ENCODE data around the gene ANKRD40CL. TPM values are rescaled to one million over a fixed set of nuclear protein-coding genes. Genes with fewer than 3 reads are reported as not detected.

The ANKRD40CL gene
- total and polyA plus RNA-seq, 2 experiments from 2014 or later: not detected

GRCh38 chr17:50779747-50780353 is 12.5 kb upstream of the ANKRD40CL start:
- H3K4me1 ChIP-seq (ENCODE audit: insufficient read depth): no peaks in the 10 kb centered on the region
- DNase-seq: no peak
- no peak overlapping the region for H3K4me3 ChIP-seq
- H3K27me3 ChIP-seq (replicated peaks; ENCODE audit: insufficient read depth): no peaks in the 10 kb centered on the region
- H3K4me2 ChIP-seq (ENCODE audit: unreplicated experiment): no peak overlapping the region
- H2AFZ ChIP-seq: no peak overlapping the region
- no peaks in the 10 kb centered on the region for H3K9me2 ChIP-seq (ENCODE audit: insufficient read depth)
- no peaks in the 10 kb centered on the region for H3K36me3 ChIP-seq (ENCODE audit: low read depth)
- H3K27ac ChIP-seq: no peak overlapping the region
- H3K9ac ChIP-seq: no peak overlapping the region
- H3K9me3 ChIP-seq (ENCODE audit: low read depth): no peaks in the 10 kb centered on the region
- no peaks in the 10 kb centered on the region for H3K79me2 ChIP-seq (ENCODE audit: insufficient read depth)
- no peaks in the 10 kb centered on the region for H4K20me1 ChIP-seq (ENCODE audit: insufficient read depth)
- no peaks in the 10 kb centered on the region for H3F3A ChIP-seq (ENCODE audit: insufficient read depth)
- 87 to 90% methylated on average over 9 of the region's 9 CpGs for WGBS, 2 experiments (ENCODE audit: low coverage in 1 of 2, low lambda C conversion rate in 2 of 2, missing lambda C conversion rate in 2 of 2)
- in situ Hi-C loops (cut with MboI): loop anchor here (10.0 kb wide), 1 partner anchor 175 kb away; no protein-coding TSS in a partner anchor
- TF ChIP-seq EZH2 (IDR thresholded peaks at IDR 0.05; ENCODE audit: insufficient read depth, poor library complexity, severe bottlenecking) (no peak), EZH2phosphoT487 (IDR thresholded peaks at IDR 0.05; ENCODE audit: insufficient read depth, low read depth) (no peak)

- H3K4me1 ChIP-seq (ENCODE audit: insufficient read depth): no peaks in the 10 kb centered on the region
- no peak overlapping the region for H3K4me3 ChIP-seq
- no peaks in the 10 kb centered on the region for H3K27me3 ChIP-seq (replicated peaks; ENCODE audit: insufficient read depth)
- H3K79me2 ChIP-seq (ENCODE audit: insufficient read depth): no peaks in the 10 kb centered on the region
- H3K9ac ChIP-seq: no peak overlapping the region
- in situ Hi-C loops (cut with MboI): no loop called here
- no peak overlapping the region for H3K4me2 ChIP-seq (ENCODE audit: unreplicated experiment)
- WGBS, 2 experiments (ENCODE audit: low coverage in 1 of 2, low lambda C conversion rate in 2 of 2, missing lambda C conversion rate in 2 of 2): 61 to 66% methylated on average over 4 of the region's 4 CpGs
- H3K9me3 ChIP-seq (ENCODE audit: low read depth): no peaks in the 10 kb centered on the region
- no peak for DNase-seq
- H3K27ac ChIP-seq: no peak overlapping the region
- TF ChIP-seq EZH2phosphoT487 (IDR thresholded peaks at IDR 0.05; ENCODE audit: insufficient read depth, low read depth): no peak
- no peak for TF ChIP-seq EZH2 (IDR thresholded peaks at IDR 0.05; ENCODE audit: insufficient read depth, poor library complexity, severe bottlenecking)
- no peaks in the 10 kb centered on the region for H3F3A ChIP-seq (ENCODE audit: insufficient read depth)
- no peak overlapping the region for H2AFZ ChIP-seq
- H3K9me2 ChIP-seq (ENCODE audit: insufficient read depth): no peaks in the 10 kb centered on the region
- H4K20me1 ChIP-seq (ENCODE audit: insufficient read depth): no peaks in the 10 kb centered on the region
- no peaks in the 10 kb centered on the region for H3K36me3 ChIP-seq (ENCODE audit: low read depth)
These were observed 11.7 kb upstream of the ANKRD40CL start for GRCh38 chr17:50778988-50779387.

GRCh38 chr17:50778471-50778870 is 11.2 kb upstream of the ANKRD40CL start:
- TF ChIP-seq EZH2phosphoT487 (IDR thresholded peaks at IDR 0.05; ENCODE audit: insufficient read depth, low read depth) (no peak), EZH2 (IDR thresholded peaks at IDR 0.05; ENCODE audit: insufficient read depth, poor library complexity, severe bottlenecking) (no peak)
- Histone ChIP-seq H4K20me1 (ENCODE audit: insufficient read depth) (no peaks in the 10 kb centered on the region), H3K27me3 (replicated peaks; ENCODE audit: insufficient read depth) (no peaks in the 10 kb centered on the region), H3K9me3 (ENCODE audit: low read depth) (no peaks in the 10 kb centered on the region), H3F3A (ENCODE audit: insufficient read depth) (no peaks in the 10 kb centered on the region), H3K9ac (no peak overlapping the region), H3K9me2 (ENCODE audit: insufficient read depth) (no peaks in the 10 kb centered on the region), H3K4me1 (ENCODE audit: insufficient read depth) (no peaks in the 10 kb centered on the region), H3K4me2 (ENCODE audit: unreplicated experiment) (no peak overlapping the region), H3K27ac (no peak overlapping the region), H3K4me3 (no peak overlapping the region), H2AFZ (no peak overlapping the region), H3K79me2 (ENCODE audit: insufficient read depth) (no peaks in the 10 kb centered on the region), H3K36me3 (ENCODE audit: low read depth) (no peaks in the 10 kb centered on the region)
- in situ Hi-C loops (cut with MboI): no loop called here
- 63 to 67% methylated on average over 8 of the region's 8 CpGs for WGBS, 2 experiments (ENCODE audit: low coverage in 1 of 2, low lambda C conversion rate in 2 of 2, missing lambda C conversion rate in 2 of 2)
- no peak for DNase-seq

GRCh38 chr17:50775926-50776325 is 8.6 kb upstream of the ANKRD40CL start:
- H3K27me3 ChIP-seq (replicated peaks; ENCODE audit: insufficient read depth): no peaks in the 10 kb centered on the region
- H3K36me3 ChIP-seq (ENCODE audit: low read depth): no peaks in the 10 kb centered on the region
- 91 to 95% methylated on average over 3 of the region's 3 CpGs for WGBS, 2 experiments (ENCODE audit: low coverage in 1 of 2, low lambda C conversion rate in 2 of 2, missing lambda C conversion rate in 2 of 2)

More at GRCh38 chr17:50775926-50776325, 8.6 kb upstream of the ANKRD40CL start:
- TF ChIP-seq EZH2phosphoT487 (IDR thresholded peaks at IDR 0.05; ENCODE audit: insufficient read depth, low read depth) (no peak), EZH2 (IDR thresholded peaks at IDR 0.05; ENCODE audit: insufficient read depth, poor library complexity, severe bottlenecking) (no peak)
- H3K4me2 ChIP-seq (ENCODE audit: unreplicated experiment): no peak overlapping the region
- no peak overlapping the region for H2AFZ ChIP-seq
- H3K4me1 ChIP-seq (ENCODE audit: insufficient read depth): no peaks in the 10 kb centered on the region
- in situ Hi-C loops (cut with MboI): no loop called here
- H3K79me2 ChIP-seq (ENCODE audit: insufficient read depth): no peaks in the 10 kb centered on the region
- no peak overlapping the region for H3K9ac ChIP-seq
- H3K9me3 ChIP-seq (ENCODE audit: low read depth): no peaks in the 10 kb centered on the region
- H3K27ac ChIP-seq: no peak overlapping the region
- no peak overlapping the region for H3K4me3 ChIP-seq
- H3K9me2 ChIP-seq (ENCODE audit: insufficient read depth): no peaks in the 10 kb centered on the region
- no peaks in the 10 kb centered on the region for H4K20me1 ChIP-seq (ENCODE audit: insufficient read depth)
- H3F3A ChIP-seq (ENCODE audit: insufficient read depth): no peaks in the 10 kb centered on the region
- no peak for DNase-seq
